GM19238 (cell line): ENCODE measurements around the gene STYXL1.

Experiments used
- DNase-seq: peaks from one replicate; pipeline ENCODE4 v3.0.0; 2011; ENCODE audit warnings: low spot score; ENCODE audit not compliant: insufficient read length

Gene STYXL1

DNA sequence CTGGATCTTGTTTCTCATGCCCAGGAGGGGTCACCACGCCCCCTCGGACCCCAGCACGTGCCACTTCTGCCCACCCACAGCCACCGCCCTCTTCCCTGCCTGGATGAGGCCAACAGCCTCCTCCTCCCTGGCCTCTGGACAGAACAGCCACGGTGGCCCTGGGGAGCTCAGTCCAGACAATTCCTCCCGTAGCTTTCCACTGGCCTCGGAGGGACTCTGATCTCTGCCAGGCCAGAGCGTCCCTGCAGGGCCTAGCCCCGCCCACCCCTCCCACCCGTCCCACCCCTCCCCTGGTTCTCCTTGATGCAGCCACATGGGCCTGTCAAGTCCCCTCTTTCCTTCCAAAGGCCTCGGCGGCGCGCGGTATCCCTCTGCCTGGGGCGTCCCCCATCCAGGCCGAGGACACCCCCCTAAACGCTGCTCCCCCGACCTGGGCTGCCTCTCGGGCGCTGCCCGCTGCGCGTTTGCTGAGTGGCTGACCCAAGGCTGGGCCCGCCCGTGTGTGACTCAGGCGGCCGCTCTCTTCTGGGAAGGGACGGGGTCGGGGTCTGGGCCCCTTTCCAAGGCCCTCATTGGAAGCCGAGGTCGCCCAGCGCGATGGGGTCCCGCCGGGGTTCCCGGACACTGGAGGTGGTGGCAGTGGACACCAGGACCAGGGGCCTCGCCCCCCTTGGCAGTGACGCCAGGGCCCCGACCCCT is 54.0 kb downstream of the STYXL1 start:
- DNase-seq: peak; percentile 54

DNA sequence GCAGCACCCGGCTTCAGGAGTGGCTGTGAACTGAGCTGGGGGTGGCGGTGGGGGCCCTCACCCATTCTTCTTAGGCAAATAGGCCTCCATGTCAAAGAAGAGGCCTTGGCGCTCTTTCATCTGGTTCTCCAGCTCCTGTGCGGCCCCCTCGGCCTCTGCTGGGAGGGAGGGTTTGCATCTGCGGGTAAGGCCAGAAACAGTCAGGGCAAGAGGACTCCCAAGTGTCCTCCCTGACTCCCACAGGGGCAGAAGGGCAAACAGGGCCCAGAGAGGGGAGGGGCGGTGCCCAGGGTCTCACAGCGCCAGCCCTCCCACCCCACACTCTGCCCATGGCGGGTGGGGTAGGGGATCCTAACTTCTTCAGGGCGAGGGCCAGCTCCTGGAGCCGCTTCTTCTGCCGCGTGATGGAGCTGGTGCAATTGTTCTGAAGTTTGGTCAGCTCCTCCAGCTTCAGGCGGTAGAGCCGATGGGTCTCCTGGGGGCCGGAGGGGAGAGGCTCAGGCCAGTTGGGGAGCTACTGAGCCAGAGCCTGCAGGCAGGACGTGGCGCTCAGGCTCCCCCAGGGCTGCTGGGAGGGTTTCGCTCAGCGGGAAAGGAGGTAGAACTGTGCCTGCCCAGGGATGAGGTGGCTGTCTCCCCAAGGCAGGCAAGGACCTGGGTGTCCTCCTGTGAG is 55.6 kb downstream of the STYXL1 start:
- DNase-seq: no peak

DNA sequence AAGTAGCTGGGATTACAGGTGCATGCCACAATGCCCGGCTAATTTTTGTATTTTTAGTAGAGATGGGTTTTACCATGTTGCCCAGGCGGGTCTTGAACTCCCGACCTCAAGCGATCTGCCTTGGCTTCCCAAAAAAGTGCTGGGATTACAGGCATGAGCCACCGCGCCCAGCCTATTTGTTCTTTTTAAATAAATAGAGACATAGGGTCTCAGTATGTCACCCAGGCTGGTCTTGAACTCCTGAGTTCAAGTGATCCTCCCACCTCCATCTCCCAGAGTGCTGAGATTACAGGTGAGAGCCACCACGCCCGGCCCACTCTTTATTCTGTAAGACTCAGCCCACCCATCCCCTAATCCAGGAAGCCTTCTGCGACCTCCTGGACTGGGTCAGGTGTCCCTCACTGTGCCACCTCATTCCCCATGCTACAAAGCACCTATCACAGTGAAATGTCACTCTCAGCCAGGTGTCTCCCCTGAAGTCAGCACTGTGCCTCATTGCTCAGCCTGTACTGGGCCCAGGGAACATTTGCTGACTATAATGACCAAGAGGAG is 56.2 kb downstream of the STYXL1 start:
- DNase-seq: no peak

DNA sequence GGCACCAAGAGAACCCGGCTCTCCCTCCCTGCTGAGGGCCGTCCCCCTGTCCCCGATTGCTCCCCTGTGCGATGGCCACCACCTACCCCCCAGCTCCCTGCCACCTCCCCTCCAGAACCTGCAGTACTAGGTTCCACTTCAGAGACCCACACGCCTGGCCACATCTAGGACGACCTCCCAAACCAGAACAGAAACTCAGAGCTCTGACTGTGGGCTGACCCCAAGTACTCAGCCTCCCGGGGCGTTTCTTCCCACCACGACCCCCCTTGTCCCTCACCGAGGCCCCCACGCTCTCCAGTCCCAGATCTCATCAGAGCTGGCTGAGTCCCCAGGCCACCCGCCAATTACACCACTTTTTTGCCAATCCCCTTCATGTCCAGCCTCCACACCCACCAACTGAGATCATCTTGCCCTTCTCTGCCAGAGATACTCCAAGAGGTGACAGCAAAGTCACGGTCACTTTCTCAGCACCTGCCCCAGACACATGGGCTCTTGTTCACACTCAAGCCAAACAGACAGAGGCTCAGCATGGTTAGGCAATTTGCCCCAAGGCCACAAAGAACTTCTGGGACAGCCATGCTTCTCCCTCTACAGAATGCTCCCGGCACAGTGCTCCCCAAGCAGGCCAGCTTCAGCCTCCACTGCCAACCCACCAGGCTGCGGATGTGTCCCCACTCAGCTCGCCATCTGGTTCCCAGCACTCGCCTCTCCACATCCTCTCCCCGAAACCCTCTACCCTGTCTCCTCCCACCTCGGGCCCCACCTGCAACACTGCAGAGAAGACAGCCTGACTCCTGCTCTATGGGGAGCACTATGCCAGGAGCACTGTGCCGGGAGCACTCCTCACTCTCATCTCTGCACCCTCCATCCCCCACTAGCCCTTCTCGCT is 58.1 kb downstream of the STYXL1 start:
- no peak for DNase-seq

DNA sequence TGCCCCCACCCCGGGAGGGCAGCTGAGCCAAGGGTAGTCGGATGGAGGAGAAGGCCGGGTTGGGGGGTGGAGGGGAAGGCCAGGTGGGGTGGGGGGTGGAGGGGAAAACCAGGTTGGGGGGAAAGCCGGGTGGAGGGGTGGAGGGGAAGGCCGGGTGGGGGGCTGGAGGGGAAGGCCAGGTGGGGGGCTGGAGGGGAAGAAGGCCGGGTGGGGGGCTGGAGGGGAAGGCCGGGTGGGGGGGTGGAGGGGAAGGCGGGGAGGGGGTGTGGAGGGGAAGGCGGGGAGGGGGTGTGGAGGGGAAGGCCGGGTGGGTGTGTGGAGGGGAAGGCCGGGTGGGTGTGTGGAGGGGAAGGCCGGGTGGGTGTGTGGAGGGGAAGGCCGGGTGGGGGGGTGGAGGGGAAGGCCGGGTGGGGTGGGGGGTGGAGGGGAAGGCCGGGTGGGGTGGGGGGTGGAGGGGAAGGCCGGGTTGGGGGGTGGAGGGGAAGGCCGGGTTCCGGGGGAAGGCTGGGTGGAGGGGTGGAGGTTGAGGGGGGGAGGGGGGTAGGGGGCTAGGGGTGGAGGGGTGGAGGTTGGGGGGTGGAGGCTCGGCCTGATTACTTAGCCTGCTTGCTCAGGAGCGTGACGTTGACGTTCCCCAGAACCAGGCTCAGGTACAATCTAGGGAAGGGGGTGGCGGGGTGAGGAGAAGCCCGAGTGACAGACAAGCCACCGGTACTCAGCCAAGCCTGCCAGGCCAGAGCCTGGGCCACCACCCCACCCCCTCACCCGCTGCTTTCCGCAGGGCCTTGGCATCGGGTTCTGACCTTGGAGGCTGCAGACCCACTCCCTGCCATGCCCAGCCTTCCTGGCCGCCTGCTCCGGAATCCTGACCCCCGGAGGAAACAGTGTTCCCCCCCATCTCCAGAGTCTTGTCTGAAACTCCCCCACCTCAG is 59.0 kb downstream of the STYXL1 start:
- no peak for DNase-seq

DNA sequence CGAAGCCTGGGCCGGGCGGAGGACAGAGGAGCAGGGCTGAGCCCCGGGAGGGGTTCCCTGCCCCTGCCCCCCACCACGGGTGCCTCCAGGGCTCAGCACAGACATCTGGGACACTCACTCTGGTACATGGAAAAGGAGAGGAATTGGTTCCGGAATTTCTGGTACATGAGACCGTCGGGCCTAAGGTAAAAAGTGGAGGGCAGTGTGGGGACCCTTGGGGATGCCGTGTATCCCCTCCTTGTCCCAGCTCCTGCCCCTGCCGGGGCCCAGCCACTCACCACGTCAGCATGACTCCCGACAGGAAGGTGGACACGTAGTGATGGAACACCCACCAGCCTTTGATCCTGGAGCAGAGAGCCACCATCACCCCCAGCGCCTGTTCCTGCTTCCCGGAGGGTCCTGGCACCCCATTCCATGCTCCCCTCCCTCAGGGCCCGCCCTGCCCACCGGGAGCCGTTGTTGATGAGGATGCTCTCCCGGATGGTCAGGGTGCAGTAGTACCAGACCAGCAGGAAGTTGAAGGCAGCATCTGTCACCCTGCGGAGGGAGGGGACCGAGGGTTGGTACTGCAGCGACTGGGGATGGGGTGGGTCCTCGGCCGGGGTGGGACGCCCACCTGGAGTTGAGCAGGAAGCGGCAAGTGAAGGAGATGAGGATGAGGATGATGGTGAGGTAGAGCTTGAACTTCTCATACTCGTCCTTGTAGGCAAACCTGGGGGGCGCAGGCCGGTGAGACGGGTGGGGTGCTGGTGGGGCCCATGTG is 59.8 kb downstream of the STYXL1 start:
- no peak for DNase-seq

DNA sequence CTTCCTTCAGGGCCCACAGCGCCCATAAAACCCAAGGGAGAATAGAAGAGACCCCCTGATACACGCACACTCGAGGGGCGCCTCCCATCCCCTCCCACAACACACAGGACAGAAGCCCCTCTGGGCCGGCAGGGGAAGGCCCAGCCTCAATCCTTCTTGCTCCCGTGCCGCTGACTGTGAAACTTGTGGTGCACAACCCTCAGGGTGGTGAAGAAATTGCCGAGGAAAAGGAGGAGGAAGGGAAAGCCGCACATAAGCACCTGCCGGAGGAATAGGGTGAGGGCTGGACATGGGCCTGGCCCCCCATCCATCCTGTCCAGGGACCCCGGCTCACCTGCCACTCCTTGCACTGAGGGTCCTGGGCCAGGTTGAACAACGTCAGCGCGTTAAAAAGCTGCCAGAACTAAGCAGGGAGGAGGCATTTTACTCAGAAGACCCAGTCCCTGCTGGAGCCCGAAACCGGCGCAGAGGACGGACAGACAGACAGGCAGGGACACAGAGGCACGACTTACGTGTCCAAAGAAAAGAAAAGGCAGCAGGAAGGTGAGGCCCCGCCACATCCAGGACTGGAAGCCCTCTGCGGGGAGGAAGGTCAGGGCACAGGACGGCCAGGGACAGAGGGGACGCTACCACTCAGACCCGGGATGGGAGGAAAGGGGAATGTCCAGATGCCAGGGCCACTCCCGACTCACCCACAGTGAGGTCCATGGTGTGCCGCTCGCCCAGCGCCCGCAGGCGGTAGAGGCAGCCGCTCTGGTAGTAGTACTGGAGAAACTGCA is 60.6 kb downstream of the STYXL1 start:
- DNase-seq: no peak

DNA sequence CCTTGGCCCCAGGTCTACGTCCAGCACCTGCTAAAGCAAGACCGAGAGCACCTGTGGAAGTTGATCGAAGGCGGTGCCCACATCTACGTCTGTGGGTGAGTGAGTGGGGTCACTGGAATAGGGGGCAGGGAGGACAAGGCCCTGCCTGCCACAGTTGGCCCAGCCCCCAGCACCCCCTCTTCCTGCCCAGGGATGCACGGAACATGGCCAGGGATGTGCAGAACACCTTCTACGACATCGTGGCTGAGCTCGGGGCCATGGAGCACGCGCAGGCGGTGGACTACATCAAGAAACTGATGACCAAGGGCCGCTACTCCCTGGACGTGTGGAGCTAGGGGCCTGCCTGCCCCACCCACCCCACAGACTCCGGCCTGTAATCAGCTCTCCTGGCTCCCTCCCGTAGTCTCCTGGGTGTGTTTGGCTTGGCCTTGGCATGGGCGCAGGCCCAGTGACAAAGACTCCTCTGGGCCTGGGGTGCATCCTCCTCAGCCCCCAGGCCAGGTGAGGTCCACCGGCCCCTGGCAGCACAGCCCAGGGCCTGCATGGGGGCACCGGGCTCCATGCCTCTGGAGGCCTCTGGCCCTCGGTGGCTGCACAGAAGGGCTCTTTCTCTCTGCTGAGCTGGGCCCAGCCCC is 61.5 kb downstream of the STYXL1 start:
- DNase-seq: no peak

DNA sequence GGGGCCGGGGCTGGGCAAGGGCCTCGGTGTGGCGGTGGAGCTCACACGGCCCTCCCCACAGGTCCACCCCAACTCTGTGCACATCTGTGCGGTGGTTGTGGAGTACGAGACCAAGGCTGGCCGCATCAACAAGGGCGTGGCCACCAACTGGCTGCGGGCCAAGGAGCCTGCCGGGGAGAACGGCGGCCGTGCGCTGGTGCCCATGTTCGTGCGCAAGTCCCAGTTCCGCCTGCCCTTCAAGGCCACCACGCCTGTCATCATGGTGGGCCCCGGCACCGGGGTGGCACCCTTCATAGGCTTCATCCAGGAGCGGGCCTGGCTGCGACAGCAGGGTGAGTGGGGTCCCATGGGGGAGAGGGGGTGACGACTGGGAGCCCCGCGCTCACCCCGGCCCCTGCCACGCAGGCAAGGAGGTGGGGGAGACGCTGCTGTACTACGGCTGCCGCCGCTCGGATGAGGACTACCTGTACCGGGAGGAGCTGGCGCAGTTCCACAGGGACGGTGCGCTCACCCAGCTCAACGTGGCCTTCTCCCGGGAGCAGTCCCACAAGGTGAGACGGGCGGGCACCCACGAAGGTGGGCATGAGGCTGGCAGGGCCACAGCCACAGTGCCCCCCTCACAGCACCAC is 62.2 kb downstream of the STYXL1 start:
- no peak for DNase-seq

DNA sequence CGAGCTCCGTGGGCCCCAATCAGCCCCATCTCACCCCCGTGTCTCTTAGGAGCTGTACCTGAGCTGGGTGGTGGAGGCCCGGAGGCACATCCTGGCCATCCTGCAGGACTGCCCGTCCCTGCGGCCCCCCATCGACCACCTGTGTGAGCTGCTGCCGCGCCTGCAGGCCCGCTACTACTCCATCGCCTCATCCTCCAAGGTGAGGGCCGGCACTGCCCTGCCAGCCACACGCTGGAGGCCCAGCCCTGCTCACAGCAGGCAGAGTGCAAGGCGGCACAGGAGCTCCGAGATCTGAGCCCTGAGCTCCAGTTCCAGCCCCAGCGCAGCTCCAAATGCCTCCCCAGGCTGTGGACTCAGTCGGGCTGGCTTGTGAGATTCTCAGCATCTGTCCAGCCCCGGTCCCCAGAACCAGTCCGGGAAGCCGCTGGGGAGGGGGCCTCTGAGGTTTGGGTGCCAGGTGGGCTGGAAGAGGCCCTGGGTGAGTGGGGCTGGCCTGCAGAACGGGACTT is 62.7 kb downstream of the STYXL1 start:
- DNase-seq: no peak

DNA sequence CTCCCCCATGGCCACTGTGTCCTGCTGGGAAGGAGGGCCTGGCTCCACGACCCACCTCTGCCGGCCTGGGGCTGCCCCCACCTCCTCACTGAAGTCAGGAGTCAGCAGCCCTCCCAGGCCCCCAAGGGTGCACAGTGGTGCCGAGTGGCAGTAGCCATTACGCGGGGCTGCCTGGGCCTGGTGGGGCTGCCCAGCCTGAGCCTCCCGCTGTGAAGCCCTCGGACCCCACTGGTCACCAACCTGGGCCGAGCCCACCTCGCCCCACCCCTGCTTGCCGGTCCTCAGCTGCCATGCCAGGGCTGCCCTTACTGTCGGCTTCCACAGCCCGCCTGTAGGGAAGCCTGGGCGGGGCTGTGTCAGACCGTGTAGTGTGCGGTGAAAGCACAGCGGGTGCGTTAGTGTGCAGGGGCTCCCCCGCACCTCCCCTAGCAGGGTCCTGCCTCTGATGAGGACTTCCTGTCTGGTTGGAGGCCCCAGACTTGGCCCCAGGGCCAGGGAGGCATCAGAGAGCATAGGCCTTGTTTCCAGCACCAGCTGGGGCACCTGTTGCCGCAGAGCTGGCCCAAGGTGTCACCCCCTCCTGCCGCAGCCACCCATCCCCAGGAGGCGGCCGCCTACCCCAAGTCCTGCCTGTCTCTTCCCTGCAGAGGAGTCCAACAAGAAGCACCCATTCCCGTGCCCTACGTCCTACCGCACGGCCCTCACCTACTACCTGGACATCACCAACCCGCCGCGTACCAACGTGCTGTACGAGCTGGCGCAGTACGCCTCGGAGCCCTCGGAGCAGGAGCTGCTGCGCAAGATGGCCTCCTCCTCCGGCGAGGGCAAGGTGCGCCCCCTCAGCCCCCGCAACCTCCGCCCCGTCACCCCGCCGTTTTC is 63.4 kb downstream of the STYXL1 start:
- DNase-seq: no peak

DNA sequence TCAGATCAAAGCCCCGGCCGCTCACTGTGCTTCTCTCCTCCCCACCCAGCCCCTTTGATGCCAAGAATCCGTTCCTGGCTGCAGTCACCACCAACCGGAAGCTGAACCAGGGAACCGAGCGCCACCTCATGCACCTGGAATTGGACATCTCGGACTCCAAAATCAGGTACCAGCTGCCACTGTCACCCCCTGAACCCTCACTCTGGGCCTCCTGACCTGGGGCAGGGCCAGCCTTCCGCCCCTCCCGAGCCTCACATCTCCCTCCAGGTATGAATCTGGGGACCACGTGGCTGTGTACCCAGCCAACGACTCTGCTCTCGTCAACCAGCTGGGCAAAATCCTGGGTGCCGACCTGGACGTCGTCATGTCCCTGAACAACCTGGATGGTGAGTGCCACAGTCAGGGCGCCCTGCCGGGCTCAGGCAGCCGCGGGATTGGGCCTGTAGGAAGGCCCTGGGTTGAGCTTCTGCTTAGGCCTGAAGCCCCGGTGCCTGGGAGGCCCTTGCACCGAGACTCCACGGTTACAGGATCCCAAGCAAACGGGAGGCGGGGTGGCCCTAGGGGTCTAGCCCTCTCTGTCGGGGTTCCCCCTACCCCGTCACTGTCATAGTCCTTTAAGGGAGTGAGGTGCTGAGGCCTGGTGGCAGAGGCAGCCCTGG is 64.2 kb downstream of the STYXL1 start:
- no peak for DNase-seq

DNA sequence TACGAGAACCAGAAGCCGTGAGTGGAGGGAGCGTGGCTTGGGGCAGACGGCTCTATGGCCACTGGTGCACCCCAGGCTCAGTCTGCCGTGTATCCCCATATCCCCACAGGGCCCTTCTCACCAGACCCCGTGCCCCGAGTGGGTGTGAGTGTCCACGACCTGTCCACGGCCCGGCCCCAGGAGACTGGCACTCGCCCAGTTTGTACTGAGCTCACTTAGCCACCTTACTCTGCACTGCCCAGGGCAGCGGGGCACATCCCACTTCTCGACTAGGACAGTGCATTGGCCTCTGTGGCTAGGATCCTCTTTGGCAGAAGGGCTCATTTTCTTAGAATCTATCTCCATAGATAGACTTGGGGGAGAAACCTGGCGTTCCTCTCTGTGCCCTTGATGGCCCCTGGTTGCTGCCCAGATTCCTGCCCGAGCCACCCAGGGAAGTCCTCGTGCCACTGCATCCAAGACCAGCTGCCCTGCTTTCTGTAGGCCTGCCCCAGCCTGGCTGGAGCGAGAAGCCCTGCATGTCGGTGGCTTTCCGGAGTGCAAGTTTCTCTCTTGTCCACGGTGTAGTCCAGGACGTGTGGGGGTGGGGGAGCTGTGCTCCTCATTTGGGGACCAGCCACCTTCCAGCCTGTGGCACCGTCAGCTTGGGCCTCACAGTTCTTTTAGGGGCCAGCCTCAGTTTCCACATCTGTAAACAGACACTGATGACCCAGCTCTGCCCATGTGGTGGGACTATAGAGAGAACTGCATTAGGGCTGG is 65.3 kb downstream of the STYXL1 start:
- no peak for DNase-seq

DNA sequence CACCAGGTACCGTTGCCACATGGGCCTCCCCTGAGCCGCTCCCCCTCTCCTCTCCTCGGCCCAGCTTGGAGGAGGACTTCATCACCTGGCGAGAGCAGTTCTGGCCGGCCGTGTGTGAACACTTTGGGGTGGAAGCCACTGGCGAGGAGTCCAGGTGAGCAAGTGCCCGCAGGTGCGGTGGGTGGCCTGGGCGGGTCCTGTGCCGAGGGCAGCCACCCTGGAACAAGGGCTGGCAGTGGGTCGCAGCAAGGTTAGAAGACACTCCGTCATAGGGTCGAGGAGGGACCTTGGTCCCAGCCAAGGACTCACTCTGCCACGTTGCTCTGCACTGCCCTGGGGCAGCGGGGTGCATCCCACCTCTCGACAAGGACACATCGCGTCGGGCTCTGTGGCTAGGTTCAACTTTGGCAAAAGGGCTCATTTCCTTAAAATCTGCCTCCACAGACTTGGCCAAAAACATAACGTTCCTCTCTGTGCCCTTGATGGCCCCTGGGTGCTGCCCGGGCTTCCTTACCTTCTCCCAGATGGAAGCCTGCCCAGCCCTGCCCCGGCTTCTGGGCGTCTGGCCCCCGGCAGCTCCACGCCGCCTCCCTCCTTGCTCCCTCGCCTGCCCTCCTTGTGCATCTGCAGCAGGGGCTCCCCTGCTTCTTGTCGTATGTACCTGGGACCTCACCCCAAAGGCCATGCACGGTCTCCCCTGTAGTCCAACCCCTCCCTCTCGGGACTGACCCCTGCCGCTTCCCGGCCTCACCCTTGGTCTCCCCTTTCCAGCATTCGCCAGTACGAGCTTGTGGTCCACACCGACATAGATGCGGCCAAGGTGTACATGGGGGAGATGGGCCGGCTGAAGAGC is 66.1 kb downstream of the STYXL1 start:
- no peak for DNase-seq

DNA sequence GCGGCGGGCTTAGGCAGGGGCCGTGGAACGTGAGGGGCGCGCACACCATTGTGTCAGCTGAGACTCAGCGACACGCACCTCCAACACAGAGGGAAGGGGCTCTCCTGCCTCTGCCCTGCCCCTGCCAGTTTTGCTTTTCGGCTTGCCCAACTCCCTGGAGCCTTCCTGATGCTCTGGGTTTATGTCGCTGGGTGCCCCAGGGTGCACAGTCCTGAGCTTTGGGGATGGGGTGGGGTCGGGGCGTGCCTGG is 66.7 kb downstream of the STYXL1 start:
- no peak for DNase-seq
